Measurements from ENCODE around the gene CACNA2D2. TPM values are rescaled to one million over a fixed set of nuclear protein-coding genes. Genes with fewer than 3 reads are reported as not detected.
A peak's percentile ranks its signal among the peaks of the same experiment; 100 is the strongest.

CACNA2D2 gene
- total RNA-seq, 1 donor from 2014 or later, result 17.3 TPM

DNA sequence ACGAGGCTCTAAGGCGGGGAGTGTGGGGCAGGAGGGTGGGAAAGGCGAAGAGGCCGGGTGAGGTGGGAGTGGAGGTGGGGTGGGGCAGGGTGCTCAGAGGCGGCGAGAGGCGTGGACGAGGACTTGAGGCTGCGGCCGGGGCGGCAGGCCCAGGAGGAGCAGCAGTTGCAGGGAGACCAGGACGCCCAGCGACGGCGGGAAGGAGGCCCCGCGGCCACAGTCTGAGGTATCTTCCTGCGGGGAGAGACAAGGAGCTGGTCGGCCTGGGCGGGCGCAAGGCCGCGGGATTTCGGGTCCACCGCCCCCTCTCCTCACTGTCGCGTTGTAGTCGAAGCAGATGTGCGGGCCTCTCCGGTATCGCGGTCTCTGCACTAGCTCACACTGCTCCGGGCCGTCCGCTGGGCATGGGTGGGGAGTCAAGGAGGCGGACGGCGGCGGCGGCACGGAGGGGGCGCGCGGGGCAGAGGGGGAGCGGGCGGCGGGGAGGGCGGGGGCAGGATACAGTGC lies 138.8 kb downstream of the CACNA2D2 start:
- Mint-ChIP-seq H3K27ac (ENCODE audit: unreplicated experiment) (no peak overlapping the region), H3K27me3 (ENCODE audit: unreplicated experiment) (peaks cover 7% of the 10 kb centered on the region), H3K4me3 (ENCODE audit: unreplicated experiment) (peak overlapping the region; percentile 78), H3K4me1 (ENCODE audit: unreplicated experiment) (peaks cover 4% of the 10 kb centered on the region), H3K9me3 (ENCODE audit: unreplicated experiment) (no peaks in the 10 kb centered on the region), H3K36me3 (ENCODE audit: low read depth, unreplicated experiment) (peaks cover 3% of the 10 kb centered on the region)
- TF ChIP-seq, protein P1, sequence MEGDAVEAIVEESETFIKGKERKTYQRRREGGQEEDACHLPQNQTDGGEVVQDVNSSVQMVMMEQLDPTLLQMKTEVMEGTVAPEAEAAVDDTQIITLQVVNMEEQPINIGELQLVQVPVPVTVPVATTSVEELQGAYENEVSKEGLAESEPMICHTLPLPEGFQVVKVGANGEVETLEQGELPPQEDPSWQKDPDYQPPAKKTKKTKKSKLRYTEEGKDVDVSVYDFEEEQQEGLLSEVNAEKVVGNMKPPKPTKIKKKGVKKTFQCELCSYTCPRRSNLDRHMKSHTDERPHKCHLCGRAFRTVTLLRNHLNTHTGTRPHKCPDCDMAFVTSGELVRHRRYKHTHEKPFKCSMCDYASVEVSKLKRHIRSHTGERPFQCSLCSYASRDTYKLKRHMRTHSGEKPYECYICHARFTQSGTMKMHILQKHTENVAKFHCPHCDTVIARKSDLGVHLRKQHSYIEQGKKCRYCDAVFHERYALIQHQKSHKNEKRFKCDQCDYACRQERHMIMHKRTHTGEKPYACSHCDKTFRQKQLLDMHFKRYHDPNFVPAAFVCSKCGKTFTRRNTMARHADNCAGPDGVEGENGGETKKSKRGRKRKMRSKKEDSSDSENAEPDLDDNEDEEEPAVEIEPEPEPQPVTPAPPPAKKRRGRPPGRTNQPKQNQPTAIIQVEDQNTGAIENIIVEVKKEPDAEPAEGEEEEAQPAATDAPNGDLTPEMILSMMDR (IDR thresholded peaks at IDR 0.05; ENCODE audit: unreplicated experiment), result no peak
- peak; percentile 31 for DNase-seq (ENCODE audit: low spot score)

DNA sequence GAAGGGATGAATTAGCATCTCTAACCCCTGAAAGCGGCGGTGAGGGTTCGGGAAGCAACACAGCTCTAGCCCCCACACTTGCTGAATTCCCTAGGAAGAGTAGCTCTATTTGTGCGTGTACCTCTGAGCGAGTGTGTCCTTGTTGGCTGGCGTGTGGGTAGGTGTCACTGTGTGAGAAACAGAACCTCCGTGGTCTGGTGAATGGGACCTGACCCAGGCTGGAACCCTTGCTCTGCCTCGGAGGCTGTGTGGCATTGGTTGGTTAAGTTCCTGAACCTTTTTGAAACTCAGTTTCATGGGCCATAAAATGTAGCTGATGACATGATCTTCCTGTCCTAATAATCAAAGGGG lies 143.7 kb downstream of the CACNA2D2 start:
- no peak for DNase-seq (ENCODE audit: low spot score)
- H3K36me3 Mint-ChIP-seq (ENCODE audit: low read depth, unreplicated experiment), result peaks cover 8% of the 10 kb centered on the region
- peak overlapping the region; percentile 93 for H3K4me3 Mint-ChIP-seq (ENCODE audit: unreplicated experiment)
- TF ChIP-seq, protein P1 (IDR thresholded peaks at IDR 0.05; ENCODE audit: unreplicated experiment), result no peak
- peaks cover 33% of the 10 kb centered on the region for H3K4me1 Mint-ChIP-seq (ENCODE audit: unreplicated experiment)
- H3K27me3 Mint-ChIP-seq (ENCODE audit: unreplicated experiment), result peaks cover 6% of the 10 kb centered on the region
- peak overlapping the region; percentile 27 for H3K27ac Mint-ChIP-seq (ENCODE audit: unreplicated experiment)
- no peaks in the 10 kb centered on the region for H3K9me3 Mint-ChIP-seq (ENCODE audit: unreplicated experiment)

DNA sequence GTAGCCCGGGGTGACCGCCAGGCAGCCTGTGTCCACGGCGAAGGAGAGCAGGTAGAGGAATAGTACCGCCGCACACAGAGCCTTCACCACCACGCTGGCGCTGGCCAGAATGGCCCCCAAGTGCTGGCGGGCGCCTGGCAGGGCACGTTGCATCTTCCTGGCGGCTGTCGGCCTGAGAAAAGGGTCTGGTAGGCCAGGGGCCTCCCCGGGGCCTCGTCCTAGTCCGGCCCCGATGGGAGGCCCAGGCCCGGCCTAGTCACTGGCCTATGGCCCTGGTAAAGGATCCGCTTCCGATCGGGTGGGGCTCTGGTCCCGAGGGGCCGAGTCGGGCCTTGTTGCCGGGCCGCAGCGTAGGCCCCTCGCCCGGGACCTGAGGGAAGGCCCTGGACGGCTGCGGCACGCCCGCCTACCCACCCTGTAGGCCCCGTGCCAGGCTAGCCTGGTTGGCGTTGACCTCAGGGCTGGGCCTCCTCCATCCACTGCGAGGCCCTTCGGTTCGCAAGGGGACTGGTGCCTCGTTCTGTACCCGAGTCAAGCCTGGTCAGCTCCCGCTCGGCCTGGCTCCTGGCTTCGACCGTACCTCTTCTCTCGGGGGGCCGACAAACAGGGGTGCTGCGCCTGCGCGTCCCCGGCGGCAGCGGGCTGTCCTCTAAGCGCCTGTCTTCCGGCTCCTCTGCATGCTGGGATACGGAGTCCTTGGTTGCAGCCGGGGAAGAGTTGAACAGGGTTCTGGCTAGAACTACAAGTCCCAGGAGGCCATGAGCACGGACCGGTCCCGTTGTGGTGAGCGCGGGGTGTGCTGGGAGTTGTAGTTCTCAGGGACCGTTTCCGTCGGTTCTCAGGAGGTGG lies 144.3 kb downstream of the CACNA2D2 start, which contains the start of gene TMEM115:
TSS of gene TMEM115 (minus strand) at position 611 of the 849 bp plus-strand sequence. CDS start at position 153, 458 bp downstream.
- peaks cover 6% of the 10 kb centered on the region for H3K27me3 Mint-ChIP-seq (ENCODE audit: unreplicated experiment)
- peak within 1 kb of the TSS; percentile 94 for H3K4me3 Mint-ChIP-seq (ENCODE audit: unreplicated experiment)
- TF ChIP-seq, protein P1 (IDR thresholded peaks at IDR 0.05; ENCODE audit: unreplicated experiment), result no peak
- DNase-seq (ENCODE audit: low spot score), result peak; percentile 88
- peaks cover 13% of the 10 kb centered on the region for H3K36me3 Mint-ChIP-seq (ENCODE audit: low read depth, unreplicated experiment)
- peak within 1 kb of the TSS; percentile 27 for H3K27ac Mint-ChIP-seq (ENCODE audit: unreplicated experiment)
- H3K4me1 Mint-ChIP-seq (ENCODE audit: unreplicated experiment), result peaks cover 33% of the 10 kb centered on the region
- no peaks in the 10 kb centered on the region for H3K9me3 Mint-ChIP-seq (ENCODE audit: unreplicated experiment)

DNA sequence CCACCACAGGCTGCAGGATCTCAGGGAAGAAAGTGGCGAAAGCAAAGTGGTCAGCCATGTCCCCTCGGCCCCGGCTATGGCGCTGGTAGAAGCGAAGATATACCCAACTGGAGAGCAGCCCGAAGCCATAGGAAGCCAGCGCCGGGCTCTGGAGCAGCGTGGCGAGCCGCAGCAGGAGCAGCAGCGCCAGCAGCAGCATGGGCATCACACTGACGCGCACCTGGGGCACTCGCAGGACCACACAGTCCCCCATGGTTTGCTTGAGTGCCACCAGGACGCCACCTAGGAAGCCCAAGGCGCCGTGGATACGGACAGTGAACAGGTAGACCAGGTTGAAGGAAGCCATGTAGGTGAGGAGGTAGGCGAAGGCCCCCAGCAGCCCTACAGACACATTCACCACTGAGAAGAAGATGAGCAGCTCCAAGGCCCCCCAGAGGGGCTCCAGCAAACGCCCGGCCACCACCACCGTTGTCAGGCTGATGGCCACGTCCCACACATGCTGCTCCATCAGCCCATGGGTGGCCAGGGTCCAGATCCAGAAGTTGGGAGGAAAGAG lies 145.0 kb downstream of the CACNA2D2 start:
- peaks cover 33% of the 10 kb centered on the region for H3K4me1 Mint-ChIP-seq (ENCODE audit: unreplicated experiment)
- no peaks in the 10 kb centered on the region for H3K9me3 Mint-ChIP-seq (ENCODE audit: unreplicated experiment)
- DNase-seq (ENCODE audit: low spot score), result no peak
- H3K27ac Mint-ChIP-seq (ENCODE audit: unreplicated experiment), result peak overlapping the region; percentile 82
- peaks cover 6% of the 10 kb centered on the region for H3K27me3 Mint-ChIP-seq (ENCODE audit: unreplicated experiment)
- peaks cover 18% of the 10 kb centered on the region for H3K36me3 Mint-ChIP-seq (ENCODE audit: low read depth, unreplicated experiment)
- H3K4me3 Mint-ChIP-seq (ENCODE audit: unreplicated experiment), result peak overlapping the region; percentile 94
- TF ChIP-seq, protein P1 (IDR thresholded peaks at IDR 0.05; ENCODE audit: unreplicated experiment), result no peak

DNA sequence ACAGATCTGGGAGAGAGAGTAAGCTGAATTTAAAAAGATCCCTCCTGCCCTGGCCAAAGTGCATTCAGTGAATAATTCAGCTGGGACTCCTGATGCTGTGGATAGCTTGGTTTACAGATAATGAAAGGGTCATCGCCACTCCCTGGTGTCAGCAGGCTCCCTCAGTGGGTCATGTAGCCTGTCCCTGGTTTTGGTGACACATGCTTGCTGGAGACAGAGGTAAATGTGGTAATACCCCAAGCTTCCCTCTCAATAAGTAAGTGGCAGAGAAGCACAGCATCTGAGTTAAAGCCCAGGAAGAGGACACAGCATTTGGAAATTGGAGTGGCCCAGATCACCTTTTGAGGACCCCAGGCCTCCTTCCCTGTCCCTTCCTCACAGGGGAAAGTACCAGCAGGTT lies 146.0 kb downstream of the CACNA2D2 start:
- Mint-ChIP-seq H3K9me3 (ENCODE audit: unreplicated experiment) (no peaks in the 10 kb centered on the region), H3K27ac (ENCODE audit: unreplicated experiment) (no peak overlapping the region), H3K4me3 (ENCODE audit: unreplicated experiment) (peak overlapping the region; percentile 51), H3K4me1 (ENCODE audit: unreplicated experiment) (peaks cover 33% of the 10 kb centered on the region), H3K36me3 (ENCODE audit: low read depth, unreplicated experiment) (peaks cover 18% of the 10 kb centered on the region), H3K27me3 (ENCODE audit: unreplicated experiment) (peaks cover 3% of the 10 kb centered on the region)
- no peak for DNase-seq (ENCODE audit: low spot score)
- TF ChIP-seq, protein P1 (IDR thresholded peaks at IDR 0.05; ENCODE audit: unreplicated experiment), result no peak
